Prostate gland (tissue), 2 donors: Measurements from ENCODE around the gene ACP6. TPM values are rescaled to one million over a fixed set of nuclear protein-coding genes. Genes with fewer than 3 reads are reported as not detected.

ENCODE experiments used
- DNase-seq: peaks from one replicate; pipeline ENCODE4 v3.0.0-alpha.2; 2019; ENCODE audit warnings: low spot score
- H3K27ac ChIP-seq, 2 donors: fragments of 200-600 bp; sonication (generic); 2 replicates each; pipeline ENCODE4 v1.5.1; 2017 to 2019
- H3K27me3 ChIP-seq: fragments of 200-600 bp; sonication (generic); replicated peaks from 2 replicates; pipeline ENCODE4 v1.5.1; 2019; ENCODE audit not compliant: insufficient read depth
- H3K36me3 ChIP-seq, 2 donors: fragments of 200-600 bp; sonication (generic); 1 replicate in 1 of 2; 2 replicates in 1 of 2; pipeline versions ENCODE4 v1.5.1 to v1.8.1; 2017 to 2019
- H3K4me1 ChIP-seq: fragments of 200-600 bp; sonication (generic); replicated peaks from 2 replicates; pipeline ENCODE4 v1.5.1; 2019
- H3K4me3 ChIP-seq, 2 donors: fragments of 200-600 bp; sonication (generic); 2 replicates each; pipeline ENCODE4 v1.5.1; 2017 to 2019
- H3K9me3 ChIP-seq: fragments of 200-600 bp; sonication (generic); 2 replicates; pipeline ENCODE4 v1.5.1; 2017
- CTCF ChIP-seq, 4 experiments: fragments of 200-600 bp in 2 of 4; fragments of 450-650 bp in 2 of 4; sonication (generic) in 2 of 4; IDR thresholded peaks; 1 replicate in 3 of 4; 2 replicates in 1 of 4; pipeline ENCODE4 v1.5.1; 2016 to 2019; ENCODE audit warnings: antibody characterized with exemption in 4 of 4, mild to moderate bottlenecking in 2 of 4, moderate library complexity in 2 of 4
- POLR2A ChIP-seq: fragments of 450-650 bp; IDR thresholded peaks from one replicate; pipeline ENCODE4 v1.6.1; 2016; ENCODE audit warnings: antibody characterized with exemption, mild to moderate bottlenecking
- POLR2AphosphoS5 ChIP-seq: sonication (generic); formaldehyde crosslinking; IDR thresholded peaks from one replicate; pipeline ENCODE4 v1.6.1; 2017; ENCODE audit warnings: antibody characterized with exemption
- WGBS: methylation state at CpG from one replicate; pipeline ENCODE4 v1.1.5; 2018; 5-methylcytosine and 5-hydroxymethylcytosine counted together
- intact Hi-C: fragments of 100-400 bp; cut with DNase I; formaldehyde crosslinking; loops from one replicate; pipeline ENCODE4 v1.14.2; 2022
- total RNA-seq, 2 donors: library from RNA; depleted of rRNA; stranded (reverse); fragments of >200 nt; gene quantifications; one replicate each; pipeline ENCODE4 v1.1.0, GENCODE V29; 2016

Gene ACP6
- total RNA-seq, 2 donors from 2014 or later, result 20.2 to 22.0 TPM

- Histone ChIP-seq H3K36me3 (no peaks in the 10 kb centered on the region), H3K27ac (no peak overlapping the region), H3K4me3 (no peak overlapping the region), H3K4me1 (no peaks in the 10 kb centered on the region), H3K9me3 (no peaks in the 10 kb centered on the region), H3K27me3 (no peaks in the 10 kb centered on the region)
- WGBS, result 82% methylated on average over 5 of the region's 5 CpGs
- TF ChIP-seq POLR2A, result no peak
- no peak for TF ChIP-seq CTCF (IDR thresholded peaks at IDR 0.05)
- TF ChIP-seq POLR2AphosphoS5, result no peak
- no peak for DNase-seq
- intact Hi-C loops, result loop anchor here (5.0 kb wide), 1 partner anchor 131 kb away; no protein-coding TSS in a partner anchor
Measured at GRCh38 chr1:147628441-147628840, 41.9 kb downstream of the ACP6 start.

GRCh38 chr1:147627435-147628110, 42.8 kb downstream of the ACP6 start:
- intact Hi-C loops, result loop anchor here (2.0 to 5.0 kb wide), 2 partner anchors 27 to 130 kb away; no protein-coding TSS in a partner anchor
- Histone ChIP-seq H3K27ac (peak overlapping the region in 1 of 2 donors; percentile 18), H3K4me1 (no peaks in the 10 kb centered on the region), H3K36me3 (no peaks in the 10 kb centered on the region), H3K4me3 (no peak overlapping the region), H3K27me3 (no peaks in the 10 kb centered on the region), H3K9me3 (no peaks in the 10 kb centered on the region)
- TF ChIP-seq POLR2A (no peak), CTCF (IDR thresholded peaks at IDR 0.05) (peak; percentile 58 to 79 (median 72)), POLR2AphosphoS5 (no peak)
- 29% methylated on average over 3 of the region's 3 CpGs for WGBS
- peak; percentile 22 for DNase-seq

- no peak overlapping the region for H3K4me3 ChIP-seq
- no peaks in the 10 kb centered on the region for H3K27me3 ChIP-seq
- H3K36me3 ChIP-seq, result no peaks in the 10 kb centered on the region
- H3K9me3 ChIP-seq, result no peaks in the 10 kb centered on the region
- no peaks in the 10 kb centered on the region for H3K4me1 ChIP-seq
- intact Hi-C loops, result loop anchor here (2.0 to 5.0 kb wide), 2 partner anchors 26 to 129 kb away; no protein-coding TSS in a partner anchor
- TF ChIP-seq CTCF (IDR thresholded peaks at IDR 0.05) (no peak), POLR2A (no peak), POLR2AphosphoS5 (peak; percentile 16)
- WGBS, result 65% methylated on average over 5 of the region's 5 CpGs
- peak; percentile 15 for DNase-seq
- peak overlapping the region in 1 of 2 donors; percentile 18 for H3K27ac ChIP-seq
Measured at GRCh38 chr1:147626739-147627138, 43.6 kb downstream of the ACP6 start.

GRCh38 chr1:147626291-147626690, 44.0 kb downstream of the ACP6 start:
- H3K27me3 ChIP-seq, result no peaks in the 10 kb centered on the region
- WGBS, result 87% methylated on average over 2 of the region's 2 CpGs
- TF ChIP-seq CTCF (IDR thresholded peaks at IDR 0.05) (no peak), POLR2AphosphoS5 (no peak), POLR2A (no peak)
- intact Hi-C loops, result loop anchor here (2.0 to 5.0 kb wide), 2 partner anchors 25 to 129 kb away; no protein-coding TSS in a partner anchor
- no peaks in the 10 kb centered on the region for H3K36me3 ChIP-seq
- no peak for DNase-seq
- H3K4me3 ChIP-seq, result no peak overlapping the region
- H3K9me3 ChIP-seq, result no peaks in the 10 kb centered on the region
- H3K27ac ChIP-seq, result peak overlapping the region in 1 of 2 donors; percentile 18
- no peaks in the 10 kb centered on the region for H3K4me1 ChIP-seq
